HepG2 (cell line): ENCODE data around the gene SRC. TPM values are rescaled to one million over a fixed set of nuclear protein-coding genes. Genes with fewer than 3 reads are reported as not detected.

ENCODE experiments used
- BCLAF1 ChIP-seq: fragments of 450-650 bp; IDR thresholded peaks from 2 replicates; pipeline ENCODE4 v1.6.1; 2017; ENCODE audit warnings: mild to moderate bottlenecking
- CEBPZ ChIP-seq: IDR thresholded peaks from 2 replicates; pipeline ENCODE4 v1.6.1; 2012; ENCODE audit warnings: low read length, improper control_type of control experiment
- GABPB1 ChIP-seq: IDR thresholded peaks from 2 replicates; pipeline ENCODE4 v1.6.1; 2016; ENCODE audit warnings: mild to moderate bottlenecking, missing genetic modification reagents, moderate library complexity, missing compliant biosample characterization
- IRX3 ChIP-seq: sonication (generic); formaldehyde crosslinking; IDR thresholded peaks from 2 replicates; pipeline ENCODE4 v1.8.1; 2023; ENCODE audit warnings: mild to moderate bottlenecking, low read depth, missing genetic modification reagents, borderline replicate concordance
- NCOA1 ChIP-seq: sonication (generic); formaldehyde crosslinking; IDR thresholded peaks from 2 replicates; pipeline ENCODE4 v1.9.0; 2021; ENCODE audit warnings: missing genetic modification reagents
- SUZ12 ChIP-seq: fragments of 150-350 bp; IDR thresholded peaks from 2 replicates; pipeline ENCODE4 v1.6.1; 2014; ENCODE audit warnings: low read depth, low read length
- TCF7 ChIP-seq: sonication (generic); IDR thresholded peaks from 2 replicates; pipeline ENCODE4 v1.6.1; 2016; ENCODE audit warnings: antibody characterized with exemption, low read depth
- ZNF292 ChIP-seq: sonication (generic); formaldehyde crosslinking; IDR thresholded peaks from 2 replicates; pipeline ENCODE4 v1.8.1; 2022; ENCODE audit warnings: mild to moderate bottlenecking, low read depth, missing genetic modification reagents, borderline replicate concordance
- ZNF337 ChIP-seq: sonication (generic); formaldehyde crosslinking; IDR thresholded peaks from 2 replicates; pipeline ENCODE4 v1.5.1; 2020; ENCODE audit warnings: missing genetic modification reagents, low read depth, mild to moderate bottlenecking, borderline replicate concordance
- ZNF367 ChIP-seq: sonication (generic); formaldehyde crosslinking; IDR thresholded peaks from 2 replicates; pipeline ENCODE4 v1.4.0; 2020; ENCODE audit warnings: missing genetic modification reagents, borderline replicate concordance
- polyA plus RNA-seq, 8 experiments: library from polyadenylated mRNA; depleted of rRNA in 3 of 8; stranded (reverse) in 7 of 8; unstranded in 1 of 8; fragments of >200 nt; fragmentation: Illumina TruSeq in 4 of 8; extraction: Trizol in 4 of 8; gene quantifications; 2 replicates each; pipeline versions ENCODE4 v1.2.1 to v1.2.3, GENCODE V29; 2011 to 2016; ENCODE audit warnings: low read depth in 4 of 8, missing spikeins in 1 of 8, mixed read lengths in 1 of 8; ENCODE audit not compliant: insufficient read depth in 1 of 8
- total RNA-seq, 5 experiments: library from RNA; depleted of rRNA; stranded (reverse); fragments of >200 nt; fragmentation: Illumina TruSeq; extraction: Trizol; gene quantifications; 2 replicates each; pipeline ENCODE4 v1.2.3, GENCODE V29; 2016; ENCODE audit warnings: low read depth in 1 of 5
- TF ChIP-seq, protein P1 (sequence below): sonication (generic); formaldehyde crosslinking; conservative IDR thresholded peaks from 2 replicates; pipeline ENCODE4 v1.4.0; 2020; ENCODE audit warnings: mild to moderate bottlenecking, missing genetic modification reagents, moderate library complexity
- TF ChIP-seq, protein P2 (sequence below), 2 experiments: sonication (generic) in 1 of 2; formaldehyde crosslinking in 1 of 2; IDR thresholded peaks; 2 replicates each; pipeline versions ENCODE4 v1.4.0 to v1.6.1; 2016 to 2020; ENCODE audit warnings: borderline replicate concordance in 1 of 2, low read depth in 1 of 2, mild to moderate bottlenecking in 1 of 2, missing genetic modification reagents in 1 of 2

SRC gene
- total and polyA plus RNA-seq, 2 of the 13 experiments (the other 11 are each of a cell fraction or from before 2014, with no cell fraction given), result 54.7 to 192 TPM

DNA sequence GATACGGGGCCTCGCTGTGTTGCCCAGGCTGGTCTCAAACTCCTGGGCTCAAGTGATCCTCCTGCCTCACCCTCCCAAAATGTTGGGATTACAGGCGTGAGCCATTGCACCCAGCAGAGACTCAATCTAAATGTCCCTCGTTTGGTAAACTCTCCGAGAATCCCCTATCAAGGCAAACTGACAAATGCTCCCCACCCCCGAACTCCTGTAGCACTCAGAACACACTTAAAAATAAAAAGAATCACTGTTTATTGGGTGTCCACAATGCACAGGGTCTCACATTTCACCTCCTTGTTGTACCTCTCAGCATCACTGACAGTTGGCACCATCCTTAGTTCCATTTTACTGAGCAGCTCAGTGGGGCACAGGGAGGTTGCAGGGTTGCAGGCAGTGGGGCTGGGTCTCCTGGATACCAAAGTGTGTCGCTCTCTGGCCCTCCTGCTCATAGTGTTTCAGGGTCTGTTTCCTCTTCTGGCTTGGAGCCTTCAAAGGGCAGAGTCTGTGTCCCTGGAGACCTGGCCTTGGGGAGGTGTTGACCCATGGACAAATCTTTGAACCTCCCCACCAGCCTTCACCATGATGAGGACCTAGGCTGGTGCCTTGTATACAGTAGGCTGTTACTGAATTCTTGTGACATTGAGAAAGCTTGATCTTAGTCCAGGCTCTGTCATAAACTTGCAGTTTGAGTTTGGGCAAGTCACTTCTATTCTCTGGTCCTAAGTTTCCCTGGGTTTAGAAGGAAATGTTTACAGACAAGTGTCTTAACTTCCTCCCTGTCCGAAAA lies 8.5 kb upstream of the SRC start (continued):
- TF ChIP-seq CEBPZ (no peak), SUZ12 (no peak), NCOA1 (CRISPR knock-in tag) (no peak), ZNF337 (CRISPR knock-in tag) (0 out of 2 replicates have a peak, but pooled peaks have one; percentile 89), GABPB1 (CRISPR knock-in tag) (no peak; the same call in 1 of the 2 replicates), BCLAF1 (no peak), ZNF367 (no peak), IRX3 (CRISPR knock-in tag) (no peak), TCF7 (peak; percentile 57; the same call in 1 of the 2 replicates), ZNF292 (CRISPR knock-in tag) (peak; percentile 58; the same call in 1 of the 2 replicates)
- TF ChIP-seq, protein P1, sequence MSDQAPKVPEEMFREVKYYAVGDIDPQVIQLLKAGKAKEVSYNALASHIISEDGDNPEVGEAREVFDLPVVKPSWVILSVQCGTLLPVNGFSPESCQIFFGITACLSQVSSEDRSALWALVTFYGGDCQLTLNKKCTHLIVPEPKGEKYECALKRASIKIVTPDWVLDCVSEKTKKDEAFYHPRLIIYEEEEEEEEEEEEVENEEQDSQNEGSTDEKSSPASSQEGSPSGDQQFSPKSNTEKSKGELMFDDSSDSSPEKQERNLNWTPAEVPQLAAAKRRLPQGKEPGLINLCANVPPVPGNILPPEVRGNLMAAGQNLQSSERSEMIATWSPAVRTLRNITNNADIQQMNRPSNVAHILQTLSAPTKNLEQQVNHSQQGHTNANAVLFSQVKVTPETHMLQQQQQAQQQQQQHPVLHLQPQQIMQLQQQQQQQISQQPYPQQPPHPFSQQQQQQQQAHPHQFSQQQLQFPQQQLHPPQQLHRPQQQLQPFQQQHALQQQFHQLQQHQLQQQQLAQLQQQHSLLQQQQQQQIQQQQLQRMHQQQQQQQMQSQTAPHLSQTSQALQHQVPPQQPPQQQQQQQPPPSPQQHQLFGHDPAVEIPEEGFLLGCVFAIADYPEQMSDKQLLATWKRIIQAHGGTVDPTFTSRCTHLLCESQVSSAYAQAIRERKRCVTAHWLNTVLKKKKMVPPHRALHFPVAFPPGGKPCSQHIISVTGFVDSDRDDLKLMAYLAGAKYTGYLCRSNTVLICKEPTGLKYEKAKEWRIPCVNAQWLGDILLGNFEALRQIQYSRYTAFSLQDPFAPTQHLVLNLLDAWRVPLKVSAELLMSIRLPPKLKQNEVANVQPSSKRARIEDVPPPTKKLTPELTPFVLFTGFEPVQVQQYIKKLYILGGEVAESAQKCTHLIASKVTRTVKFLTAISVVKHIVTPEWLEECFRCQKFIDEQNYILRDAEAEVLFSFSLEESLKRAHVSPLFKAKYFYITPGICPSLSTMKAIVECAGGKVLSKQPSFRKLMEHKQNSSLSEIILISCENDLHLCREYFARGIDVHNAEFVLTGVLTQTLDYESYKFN (CRISPR knock-in tag), result peak; percentile 89
- TF ChIP-seq, protein P2, sequence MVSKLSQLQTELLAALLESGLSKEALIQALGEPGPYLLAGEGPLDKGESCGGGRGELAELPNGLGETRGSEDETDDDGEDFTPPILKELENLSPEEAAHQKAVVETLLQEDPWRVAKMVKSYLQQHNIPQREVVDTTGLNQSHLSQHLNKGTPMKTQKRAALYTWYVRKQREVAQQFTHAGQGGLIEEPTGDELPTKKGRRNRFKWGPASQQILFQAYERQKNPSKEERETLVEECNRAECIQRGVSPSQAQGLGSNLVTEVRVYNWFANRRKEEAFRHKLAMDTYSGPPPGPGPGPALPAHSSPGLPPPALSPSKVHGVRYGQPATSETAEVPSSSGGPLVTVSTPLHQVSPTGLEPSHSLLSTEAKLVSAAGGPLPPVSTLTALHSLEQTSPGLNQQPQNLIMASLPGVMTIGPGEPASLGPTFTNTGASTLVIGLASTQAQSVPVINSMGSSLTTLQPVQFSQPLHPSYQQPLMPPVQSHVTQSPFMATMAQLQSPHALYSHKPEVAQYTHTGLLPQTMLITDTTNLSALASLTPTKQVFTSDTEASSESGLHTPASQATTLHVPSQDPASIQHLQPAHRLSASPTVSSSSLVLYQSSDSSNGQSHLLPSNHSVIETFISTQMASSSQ (IDR thresholded peaks at IDR 0.05; ENCODE audit: low read depth), result no peak; the same call in 1 of the 2 replicates
- TF ChIP-seq, protein P2 (CRISPR knock-in tag; IDR thresholded peaks at IDR 0.05; ENCODE audit: borderline replicate concordance), result no peak; the same call in 1 of the 2 replicates
